GM18508 (cell line): Measurements from ENCODE around the gene LRRC53.

Source experiments
- ATAC-seq: cut with Tn5 transposase; IDR thresholded peaks from one replicate; pipeline ENCODE4 v1.9.1; 2021; ENCODE audit warnings: moderate number of reproducible peaks; ENCODE audit not compliant: insufficient read depth, unreplicated experiment

LRRC53 gene

GRCh38 chr1:74504125-74504932, 8.1 kb downstream of the LRRC53 start:
- ATAC-seq: no peak

GRCh38 chr1:74502858-74503257, 9.6 kb downstream of the LRRC53 start:
- no peak for ATAC-seq

DNA sequence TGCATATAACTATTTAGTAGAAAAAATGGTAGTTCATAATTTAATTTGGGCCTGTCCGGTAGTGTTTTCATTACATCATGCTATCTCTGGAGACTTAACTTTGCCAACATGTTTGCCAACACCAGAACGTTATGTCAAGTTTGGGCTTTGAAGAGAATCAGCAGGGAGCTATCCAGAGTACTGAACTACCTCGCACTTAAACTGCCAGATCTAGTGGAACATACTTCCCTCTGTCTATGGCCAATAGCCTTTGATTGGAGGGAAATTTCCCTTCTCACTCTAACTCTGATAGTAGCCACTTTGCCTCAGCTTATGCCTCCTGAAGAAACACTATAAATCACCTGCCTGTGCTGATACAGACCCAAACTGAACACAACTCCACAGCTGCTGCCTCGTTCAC, 10.0 kb downstream of the LRRC53 start:
- no peak for ATAC-seq

DNA sequence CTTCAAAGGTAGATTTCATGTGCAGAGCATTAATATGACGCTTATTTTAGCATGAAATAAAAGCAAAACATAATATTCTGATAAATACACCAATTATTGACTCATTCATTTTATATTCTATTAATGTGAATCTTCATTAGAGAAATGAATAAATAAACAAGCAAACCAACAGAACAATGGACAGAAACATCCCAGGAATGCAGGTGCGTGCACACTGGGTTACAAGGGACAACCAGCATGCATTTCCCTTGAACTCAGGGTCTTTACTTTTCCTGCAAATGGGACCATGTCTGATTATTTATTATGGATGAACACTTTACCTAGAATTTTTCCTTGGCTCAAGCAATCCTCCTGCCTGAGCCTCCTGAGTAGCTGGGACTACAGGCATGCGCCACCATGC, 13.5 kb downstream of the LRRC53 start:
- ATAC-seq: no peak

DNA sequence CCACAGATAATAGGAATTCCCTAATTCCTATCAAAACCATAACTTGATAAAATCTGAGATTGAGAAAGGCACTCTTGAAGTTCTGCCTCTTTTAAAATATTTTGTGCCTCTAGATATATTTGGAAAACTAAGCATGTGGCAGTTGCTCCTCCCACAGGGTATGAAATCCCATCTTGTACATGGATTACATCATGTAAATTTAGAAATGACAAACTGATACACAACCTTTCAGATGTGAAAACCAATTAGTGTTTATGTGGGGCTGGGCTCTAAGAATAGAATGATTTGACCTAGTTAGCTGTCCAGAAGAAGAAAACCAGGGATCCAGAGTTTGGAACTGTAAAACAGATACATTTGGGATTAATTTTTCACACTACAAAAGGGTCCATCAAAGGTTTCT, 15.7 kb downstream of the LRRC53 start:
- ATAC-seq: no peak

DNA sequence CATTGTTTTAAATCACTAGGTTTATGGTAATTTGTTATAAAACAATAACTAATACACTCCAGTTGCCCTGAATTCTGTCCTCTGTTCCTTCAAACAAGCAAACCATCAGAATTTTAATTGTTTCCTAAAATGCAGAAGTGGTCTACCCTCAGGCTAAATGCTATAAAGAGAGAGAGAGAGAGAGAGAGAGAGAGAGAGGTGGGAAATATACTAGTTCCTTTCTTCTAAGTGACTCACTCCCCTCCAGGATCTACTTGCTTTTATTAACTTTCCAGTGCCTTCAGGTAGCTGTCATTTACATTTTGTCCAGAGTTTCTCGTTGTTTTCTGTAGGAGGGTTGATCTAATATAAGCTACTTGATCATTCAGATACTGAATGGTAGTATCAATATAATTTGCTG, 26.4 kb downstream of the LRRC53 start:
- no peak for ATAC-seq

DNA sequence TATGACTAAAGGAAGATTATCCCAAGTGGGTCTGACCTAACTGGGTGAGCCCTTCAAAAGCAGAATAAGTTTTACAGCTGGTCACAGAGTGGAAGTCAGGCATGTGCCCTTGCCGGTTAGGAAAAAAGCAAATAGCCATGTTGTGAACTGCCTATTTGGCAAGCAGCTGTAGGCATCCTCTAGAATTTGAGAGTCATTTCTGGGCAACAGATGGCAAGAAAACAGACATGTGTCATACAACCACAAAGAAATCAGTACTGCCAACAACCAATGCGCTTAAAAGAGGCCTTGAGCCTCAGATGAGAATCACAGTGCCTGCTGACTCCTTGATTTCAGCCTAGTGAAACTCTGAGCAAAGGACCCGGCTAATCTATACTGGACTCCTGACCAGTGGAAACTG, 26.8 kb downstream of the LRRC53 start:
- ATAC-seq: no peak

DNA sequence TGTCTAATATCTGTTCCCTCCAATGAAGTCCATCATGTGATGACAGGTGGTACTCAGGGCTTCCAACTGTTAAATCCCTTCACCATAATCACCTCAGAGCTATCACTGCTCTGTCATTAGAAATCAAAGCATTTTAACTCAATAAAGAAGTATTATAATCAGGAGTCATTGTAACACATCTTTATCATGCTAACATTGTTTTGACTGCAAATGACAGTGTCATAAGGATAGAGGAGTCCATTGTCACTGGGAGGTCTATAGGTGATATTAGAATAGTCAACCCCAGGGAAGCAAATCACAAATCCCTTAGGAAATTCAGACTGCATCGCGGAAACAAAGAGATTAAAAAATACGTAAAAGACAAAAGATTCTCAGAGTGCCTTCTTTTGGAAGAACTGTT, 30.8 kb downstream of the LRRC53 start:
- ATAC-seq: no peak

- ATAC-seq: no peak
Measured at GRCh38 chr1:74480068-74480467, 32.3 kb downstream of the LRRC53 start.

- ATAC-seq: no peak
Measured at GRCh38 chr1:74478979-74479378, 33.4 kb downstream of the LRRC53 start.

GRCh38 chr1:74474585-74474984, 37.8 kb downstream of the LRRC53 start:
- ATAC-seq: no peak

DNA sequence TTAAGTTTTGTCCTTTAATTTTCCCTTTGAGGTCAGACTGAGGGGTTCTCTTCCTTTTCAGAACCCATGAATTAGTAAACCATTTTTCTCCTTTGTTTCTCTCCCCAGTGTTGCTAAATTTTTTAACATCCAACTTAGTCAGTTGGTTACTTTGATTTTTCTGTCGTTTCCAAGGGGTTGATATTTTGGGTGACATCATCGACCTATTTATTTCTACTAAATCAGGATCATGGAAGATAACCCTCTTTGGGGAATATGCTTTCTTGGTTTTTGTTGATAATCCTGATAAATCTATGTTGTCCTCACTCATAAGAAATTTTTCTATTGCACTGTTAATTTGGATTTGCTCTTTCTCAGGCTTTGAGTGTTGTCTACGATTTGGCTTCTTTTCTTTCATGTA, 40.9 kb downstream of the LRRC53 start:
- no peak for ATAC-seq

- ATAC-seq: no peak
Measured at GRCh38 chr1:74470936-74471335, 41.5 kb downstream of the LRRC53 start.

- ATAC-seq: no peak
Measured at GRCh38 chr1:74470251-74470650, 42.2 kb downstream of the LRRC53 start.

GRCh38 chr1:74468982-74469603, 43.3 kb downstream of the LRRC53 start:
- no peak for ATAC-seq

- ATAC-seq: no peak
Measured at GRCh38 chr1:74467786-74468377, 44.5 kb downstream of the LRRC53 start.

DNA sequence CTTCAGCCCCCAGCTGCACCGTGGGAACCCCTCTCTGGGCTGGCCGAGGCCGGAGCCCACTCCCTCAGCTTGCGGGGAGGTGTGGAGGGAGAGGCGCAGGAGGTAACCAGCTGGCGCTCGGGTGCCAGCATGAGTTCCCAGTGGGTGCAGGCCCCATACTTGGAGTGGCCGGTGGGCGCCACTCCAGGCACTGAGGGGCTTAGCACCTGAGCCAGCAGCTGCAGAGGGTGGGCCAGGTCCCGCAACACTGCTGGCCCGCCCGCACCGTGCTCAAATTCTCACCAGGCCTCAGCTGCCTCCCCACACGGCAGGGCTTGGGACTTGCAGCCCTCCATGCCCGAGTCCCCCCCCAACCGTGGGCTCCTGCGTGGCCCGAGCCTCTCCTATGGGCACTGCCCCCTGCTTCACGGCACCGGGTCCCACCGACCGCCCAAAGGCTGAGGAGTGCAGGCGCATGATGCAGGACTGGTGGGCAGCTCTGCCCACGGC, 47.2 kb downstream of the LRRC53 start:
- ATAC-seq: no peak

- no peak for ATAC-seq
Measured at GRCh38 chr1:74464037-74464436, 48.4 kb downstream of the LRRC53 start.

DNA sequence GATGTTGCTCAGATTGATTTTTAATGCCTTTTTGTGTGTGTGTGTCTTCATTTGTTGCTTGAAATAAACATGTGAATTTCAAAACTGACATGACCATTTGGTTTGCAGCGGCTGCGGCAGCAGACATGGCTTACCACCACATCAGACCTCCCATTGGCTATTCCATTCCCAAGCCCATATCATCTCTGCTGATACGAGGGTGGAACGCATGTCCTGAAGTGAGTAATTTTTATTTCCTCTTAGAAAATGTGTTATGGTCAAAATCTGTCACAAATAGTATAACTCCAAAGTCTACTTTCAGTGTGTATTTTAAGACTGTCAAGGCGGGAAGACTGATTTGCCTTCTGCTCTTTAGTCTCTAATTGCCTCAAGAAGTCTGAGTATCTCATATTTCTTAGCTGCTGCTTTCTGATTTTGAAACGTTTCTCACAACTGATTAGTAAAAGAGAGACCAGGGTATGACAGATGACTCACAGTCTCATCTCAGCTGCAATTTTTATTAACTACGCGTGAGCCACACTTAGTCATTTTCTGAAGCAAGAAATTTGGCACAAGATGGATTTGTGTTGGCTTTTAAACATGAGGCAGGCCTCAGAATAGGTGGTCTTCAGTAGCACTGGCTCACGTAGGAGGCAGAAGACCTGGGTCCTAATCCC, 49.0 kb downstream of the LRRC53 start:
- ATAC-seq: peak; percentile 83

DNA sequence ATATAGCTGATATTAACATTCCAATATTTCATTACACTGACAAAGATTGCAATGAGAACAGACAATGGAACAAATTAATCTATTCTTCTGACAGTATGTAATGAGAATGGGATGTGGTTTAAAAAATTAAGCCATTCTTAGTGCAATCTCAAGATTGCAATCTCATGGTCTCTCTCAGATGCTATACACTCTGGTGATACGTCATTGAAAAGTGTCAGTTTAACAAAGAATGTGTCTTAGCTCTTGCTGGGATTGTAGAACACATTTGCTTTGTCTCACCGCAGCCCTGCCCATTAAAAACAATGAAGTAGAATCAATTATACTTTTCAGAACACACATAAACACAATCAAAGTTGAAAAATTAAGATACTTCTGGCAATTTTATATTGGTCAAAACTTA, 55.2 kb downstream of the LRRC53 start:
- ATAC-seq: no peak

GRCh38 chr1:74455390-74455789, 57.0 kb downstream of the LRRC53 start:
- ATAC-seq: no peak
